Stimulated activated CD4-positive, alpha-beta T cell treated with anti-CD3 and anti-CD28 coated beads, Interleukin-12 subunit alpha, Interleukin-12 subunit beta, amount 100 ng/mL, for 24 hours (primary cell): Measurements from ENCODE around the gene ZYX.
"Not testable (repeated sequence)": the region's sequence is repeated elsewhere in the genome, so short reads cannot be mapped to it uniquely, and the experiment has no call there.

Source experiments
- DNase-seq, 2 experiments: peaks; one replicate each; pipeline ENCODE4 v3.0.0-alpha.2; 2020; ENCODE audit warnings: low read depth in 2 of 2

The ZYX gene

DNA sequence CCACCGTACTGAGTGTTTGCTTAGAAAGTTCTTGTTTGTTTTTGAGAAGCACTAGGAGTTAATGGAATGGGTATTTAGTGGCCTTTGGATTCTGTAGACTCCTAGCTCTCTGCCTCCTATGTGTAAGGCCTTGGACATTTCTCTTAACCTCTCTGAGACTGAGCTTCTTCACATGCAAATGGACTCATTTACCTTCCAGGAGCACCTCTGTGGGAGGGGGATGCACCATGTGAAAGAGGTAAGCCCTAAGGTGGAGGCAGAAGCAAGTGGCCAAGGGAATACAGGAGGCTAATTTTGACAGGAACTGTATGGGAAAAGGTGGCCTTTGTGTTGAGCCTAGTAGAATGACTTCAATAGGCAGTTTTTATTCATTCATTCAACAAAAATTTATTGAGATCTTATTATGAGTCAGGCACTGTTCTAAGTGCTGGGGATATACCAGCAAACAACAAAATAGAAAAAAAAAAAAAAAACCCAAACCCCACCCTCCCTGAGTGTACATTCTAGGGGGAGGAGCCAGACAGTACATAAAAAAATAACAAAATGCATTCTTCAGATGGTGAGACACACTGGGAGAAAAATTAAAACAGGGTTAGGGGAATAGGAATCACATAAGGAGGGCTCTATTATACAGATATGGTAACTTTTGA, 36.7 kb downstream of the ZYX start:
- DNase-seq, result no peak

DNA sequence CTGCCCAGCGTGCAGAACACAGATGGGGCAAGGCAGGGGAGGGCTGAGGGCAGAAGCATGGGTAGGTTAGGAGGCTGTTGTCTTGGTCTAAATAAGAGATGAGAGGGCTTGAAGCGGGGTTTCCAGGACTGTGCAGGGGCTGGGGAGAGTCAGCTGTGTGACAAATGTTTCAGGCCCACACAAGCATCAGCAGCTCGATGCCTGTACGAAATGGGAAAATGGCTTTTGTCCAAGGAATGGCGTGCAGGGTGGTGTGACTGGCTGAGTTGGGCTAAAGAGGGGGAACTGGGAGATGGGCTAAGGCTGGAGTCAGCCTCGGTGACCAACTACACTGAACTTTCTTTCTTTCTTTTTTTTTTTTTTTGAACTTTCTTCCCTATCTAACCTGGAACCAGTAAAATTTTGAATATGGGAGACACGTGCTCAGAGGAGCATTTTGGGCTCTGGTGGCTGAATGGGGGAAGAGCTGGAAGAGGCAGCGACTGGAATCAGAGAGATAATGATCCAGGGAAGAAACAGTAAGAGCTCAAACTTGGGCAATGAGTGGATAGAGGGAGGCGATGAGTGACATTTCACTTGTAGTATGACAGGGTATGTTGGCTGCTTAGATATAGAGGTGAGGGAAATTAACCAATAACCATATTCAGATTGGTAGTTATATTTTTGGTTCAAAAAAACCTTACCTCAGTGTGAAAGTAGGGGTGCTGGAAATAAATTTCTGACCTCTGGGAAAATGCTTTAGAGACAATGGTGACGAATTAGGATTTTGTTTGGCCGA, 37.7 kb downstream of the ZYX start:
- no peak for DNase-seq

- DNase-seq, result no peak
Measured at GRCh38 chr7:143419880-143420279, 38.7 kb downstream of the ZYX start.

DNA sequence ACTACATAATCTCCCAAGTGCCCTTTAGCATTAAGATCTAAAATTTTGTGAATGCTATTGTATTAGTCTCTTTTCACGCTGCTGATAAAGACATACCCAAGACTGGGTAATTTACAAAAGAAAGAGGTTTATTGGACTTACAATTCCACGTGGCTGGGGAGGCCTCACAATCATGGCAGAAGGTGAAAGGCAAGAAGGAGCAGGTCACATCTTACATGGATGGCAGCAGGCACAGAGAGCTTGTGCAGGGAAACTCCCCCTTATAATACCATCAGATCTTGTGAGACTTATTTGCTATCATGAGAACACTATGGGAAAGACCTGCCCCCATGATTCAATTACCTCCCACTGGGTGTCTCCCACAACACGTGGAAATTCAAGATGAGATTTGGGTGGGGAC, 39.5 kb downstream of the ZYX start:
- not testable (repeated sequence) for DNase-seq

GRCh38 chr7:143422033-143422432, 40.9 kb downstream of the ZYX start:
- no peak for DNase-seq

GRCh38 chr7:143424476-143424875, 43.3 kb downstream of the ZYX start:
- DNase-seq, result not testable (repeated sequence)

- no peak for DNase-seq
Measured at GRCh38 chr7:143426479-143427142, 45.5 kb downstream of the ZYX start.

DNA sequence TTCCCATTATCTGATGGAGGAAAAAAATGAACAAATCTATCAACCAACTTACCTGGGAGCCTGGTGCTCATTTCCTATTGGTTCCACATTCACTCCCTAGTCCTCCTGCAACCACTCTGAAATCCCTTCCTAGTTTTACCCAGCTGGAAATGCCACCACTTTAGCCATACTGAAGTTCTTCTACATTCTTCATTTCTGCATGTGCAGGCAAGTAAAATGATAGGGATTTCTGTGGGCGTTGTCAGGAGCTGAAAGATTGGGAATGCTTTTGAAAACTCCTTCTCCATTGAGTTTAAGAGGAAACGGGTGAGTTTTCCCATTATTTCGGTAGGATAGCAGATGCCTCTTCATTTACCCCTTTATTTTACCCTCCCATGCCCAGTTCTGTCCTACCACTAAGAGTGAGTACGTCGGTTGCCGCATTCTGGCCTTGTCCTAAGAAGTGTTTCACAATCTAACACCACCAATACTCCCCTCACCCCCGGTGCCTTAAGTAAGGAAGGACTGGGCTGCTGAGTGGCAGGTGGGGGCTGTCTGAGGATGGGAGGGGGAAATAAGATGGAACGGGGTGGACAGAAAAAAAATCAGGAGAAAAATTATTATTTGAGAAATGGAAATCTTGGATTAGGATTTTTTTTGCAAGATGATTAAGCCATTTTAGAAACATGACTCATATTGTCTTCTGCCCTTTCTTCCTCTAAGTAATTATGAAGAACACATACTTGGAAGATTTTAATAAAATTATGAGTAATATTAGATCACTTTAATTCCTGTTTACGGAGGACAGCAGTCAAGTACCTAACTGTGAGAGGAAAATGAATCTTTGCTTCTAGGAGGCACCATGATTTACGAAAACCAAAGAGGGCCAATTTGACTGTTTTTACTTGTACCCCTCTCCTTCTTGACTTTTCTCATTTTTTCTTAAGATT, 48.9 kb downstream of the ZYX start:
- no peak for DNase-seq

DNA sequence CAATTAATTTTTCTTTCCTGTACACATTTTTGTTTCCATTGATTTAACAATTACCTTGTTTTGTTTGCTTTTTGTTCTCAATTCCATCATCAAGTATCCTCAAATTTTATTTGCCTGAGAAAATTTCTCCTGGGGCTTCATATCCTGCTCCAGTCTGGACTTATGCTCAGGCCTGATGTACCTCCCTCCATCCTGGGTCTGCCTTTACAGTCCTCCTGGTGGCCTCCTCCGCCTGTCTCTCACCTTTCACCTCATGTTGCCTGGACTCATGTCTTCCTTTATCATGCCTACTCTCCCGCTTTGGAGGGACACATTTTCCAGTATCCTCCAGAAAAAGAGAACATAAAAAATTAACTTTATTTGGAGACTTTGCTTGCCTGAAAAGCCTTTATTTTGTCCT, 50.0 kb downstream of the ZYX start:
- no peak for DNase-seq

DNA sequence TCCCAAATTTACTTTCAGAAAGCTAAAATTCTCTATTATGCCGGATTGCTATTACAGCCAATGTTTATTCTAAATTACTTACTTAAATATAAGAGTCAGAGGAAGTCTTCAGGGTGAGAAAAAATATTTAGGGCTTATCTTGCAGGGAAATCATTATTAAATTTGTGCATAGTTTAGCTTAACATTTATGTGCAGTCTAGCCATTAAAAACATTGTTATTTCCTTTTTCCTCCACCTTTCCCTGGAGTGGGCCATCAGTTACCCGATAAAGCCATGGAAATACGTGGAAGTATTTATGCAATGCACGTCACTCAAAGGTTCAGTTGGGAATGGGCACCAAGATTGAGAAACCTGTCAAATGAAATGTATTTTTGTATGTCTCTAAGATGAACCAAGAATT, 52.6 kb downstream of the ZYX start:
- no peak for DNase-seq

DNA sequence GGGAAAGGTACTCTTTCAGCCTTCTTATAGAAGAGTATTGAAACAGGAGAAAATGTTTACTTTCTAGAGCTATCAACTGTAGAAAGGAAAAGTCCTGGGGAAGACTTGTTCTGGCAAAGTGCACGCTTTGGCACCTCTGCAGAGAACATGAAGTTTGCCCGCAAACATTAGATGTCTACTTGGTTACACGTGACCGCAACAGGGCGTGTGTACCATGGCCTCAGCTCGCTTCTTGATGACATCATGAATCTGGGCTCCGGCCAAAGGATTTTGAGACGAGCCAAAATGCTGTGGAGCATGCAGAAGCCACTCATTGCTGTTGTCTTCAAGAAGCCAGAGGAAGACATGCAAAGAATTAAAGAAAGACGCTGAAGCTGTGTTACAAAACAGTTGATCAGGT, 53.5 kb downstream of the ZYX start:
- no peak for DNase-seq

- no peak for DNase-seq
Measured at GRCh38 chr7:143435266-143435665, 54.1 kb downstream of the ZYX start.

DNA sequence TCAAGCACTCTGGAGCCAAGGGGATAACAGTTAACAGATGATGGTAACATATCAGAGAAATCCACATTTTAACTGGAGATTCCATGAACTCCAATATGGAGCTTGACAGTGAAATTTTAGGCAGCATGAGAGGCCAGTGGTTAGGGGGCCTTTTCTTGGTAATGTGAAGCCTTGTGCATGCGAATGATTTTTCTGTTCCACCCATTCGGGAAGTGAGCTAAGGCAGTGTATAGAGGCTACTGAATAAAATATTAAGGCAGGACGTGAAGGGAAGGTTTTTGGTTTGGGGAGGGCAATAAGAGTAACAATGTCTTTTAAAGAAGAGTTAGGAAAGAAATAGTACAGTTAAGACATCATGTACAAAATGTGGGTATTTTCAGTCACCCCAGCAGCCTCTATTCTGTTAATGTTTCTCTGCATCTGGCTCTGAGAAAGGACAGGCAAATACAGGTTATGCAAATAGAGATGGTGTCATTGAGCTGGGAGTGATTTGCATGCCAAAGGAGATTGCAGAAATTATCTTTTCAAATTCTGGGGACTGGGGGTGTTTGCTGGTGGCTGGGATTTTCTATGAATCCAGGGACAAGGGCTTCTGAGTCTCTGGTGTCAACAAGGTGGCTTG, 55.3 kb downstream of the ZYX start:
- DNase-seq, result no peak

- no peak for DNase-seq
Measured at GRCh38 chr7:143437578-143437977, 56.4 kb downstream of the ZYX start.

DNA sequence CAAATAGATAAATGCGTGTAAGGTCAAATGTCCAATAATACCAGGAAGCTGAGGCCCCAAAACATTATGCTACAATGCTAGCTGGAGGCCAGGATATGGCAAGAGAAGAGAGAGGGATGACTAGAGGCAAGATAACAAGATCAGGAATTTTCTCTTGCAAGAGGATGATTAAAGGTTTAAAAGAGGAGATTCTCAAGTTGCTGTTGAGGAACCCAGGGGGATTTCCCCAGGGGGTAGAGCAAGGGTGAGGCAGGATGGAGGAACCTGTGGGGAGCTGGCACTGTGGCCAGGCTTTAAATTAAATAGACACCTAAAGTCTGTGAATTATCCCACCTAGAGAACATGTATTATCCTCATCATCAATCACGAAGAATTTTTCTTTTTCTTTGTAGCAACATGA, 58.7 kb downstream of the ZYX start:
- DNase-seq, result no peak
